Keratinocyte (primary cell): ENCODE measurements around the gene MATN4. TPM values are rescaled to one million over a fixed set of nuclear protein-coding genes. Genes with fewer than 3 reads are reported as not detected.

Experiments
- DNase-seq: peaks from one replicate; pipeline ENCODE4 v3.0.0-alpha.2; 2011; ENCODE audit warnings: low read depth, missing footprints, low spot score
- FAIRE-seq: peaks from 2 replicates; lab custom pipeline; 2011; peaks lifted over from hg19 to GRCh38; lab: Jason Lieb, UNC
- H2AFZ ChIP-seq: 2 replicates; pipeline ENCODE4 v1.6.0; 2012; ENCODE audit warnings: low read length, control low read depth, inconsistent platforms; ENCODE audit not compliant: control insufficient read depth
- H3K27ac ChIP-seq: 2 replicates; pipeline ENCODE4 v1.5.1; 2011; ENCODE audit warnings: low read length; ENCODE audit not compliant: control insufficient read depth, insufficient read depth
- H3K27me3 ChIP-seq: 3 replicates; pipeline ENCODE4 v1.6.0; 2011; ENCODE audit warnings: low read length; ENCODE audit not compliant: control insufficient read depth, insufficient read depth; ENCODE audit errors: extremely low read depth
- H3K36me3 ChIP-seq, 2 experiments: 2 replicates in 1 of 2; 3 replicates in 1 of 2; pipeline ENCODE4 v1.5.1; 2011; ENCODE audit warnings: low read length in 2 of 2, mild to moderate bottlenecking in 1 of 2; ENCODE audit not compliant: control insufficient read depth in 2 of 2, insufficient read depth in 2 of 2; ENCODE audit errors: extremely low read depth in 1 of 2
- H3K4me1 ChIP-seq: 3 replicates; pipeline ENCODE4 v1.5.1; 2011; ENCODE audit warnings: low read length; ENCODE audit not compliant: control insufficient read depth, insufficient read depth; ENCODE audit errors: extremely low read depth
- H3K4me2 ChIP-seq: 3 replicates; pipeline ENCODE4 v1.6.0; 2011; ENCODE audit warnings: low read depth, low read length; ENCODE audit not compliant: control insufficient read depth, insufficient read depth; ENCODE audit errors: extremely low read depth
- H3K4me3 ChIP-seq, 3 experiments: fragments of 200-600 bp in 1 of 3; sonication (generic) in 1 of 3; 2 replicates in 2 of 3; 3 replicates in 1 of 3; pipeline ENCODE4 v1.5.1; 2011 to 2016; ENCODE audit warnings: low read length in 3 of 3, mild to moderate bottlenecking in 3 of 3, control low read depth in 2 of 3, inconsistent platforms in 1 of 3, low read depth in 1 of 3, mixed read lengths in 1 of 3, mixed run types in 1 of 3, moderate library complexity in 1 of 3; ENCODE audit not compliant: control insufficient read depth in 2 of 3, insufficient read depth in 2 of 3; ENCODE audit errors: extremely low read depth in 1 of 3
- H3K79me2 ChIP-seq: 2 replicates; pipeline ENCODE4 v1.6.0; 2012; ENCODE audit warnings: low read length; ENCODE audit not compliant: control insufficient read depth, insufficient read depth
- H3K9ac ChIP-seq: 3 replicates; pipeline ENCODE4 v1.6.0; 2011; ENCODE audit warnings: low read length; ENCODE audit not compliant: control insufficient read depth, insufficient read depth; ENCODE audit errors: extremely low read depth
- H3K9me1 ChIP-seq: 3 replicates; pipeline ENCODE4 v1.6.0; 2011; ENCODE audit warnings: low read length; ENCODE audit not compliant: control insufficient read depth, insufficient read depth; ENCODE audit errors: extremely low read depth
- H3K9me3 ChIP-seq: 2 replicates; pipeline ENCODE4 v1.5.1; 2012; ENCODE audit warnings: low read depth, low read length; ENCODE audit not compliant: control insufficient read depth
- H4K20me1 ChIP-seq: 3 replicates; pipeline ENCODE4 v1.6.0; 2011; ENCODE audit warnings: low read length; ENCODE audit not compliant: control insufficient read depth, insufficient read depth; ENCODE audit errors: extremely low read depth
- EZH2 ChIP-seq: IDR thresholded peaks from one replicate; pipeline ENCODE4 v1.6.1; 2012; ENCODE audit warnings: inconsistent platforms, mild to moderate bottlenecking, low read length, moderate library complexity
- dilution Hi-C: fragments of 300-500 bp; cut with MboI; formaldehyde crosslinking; loops from one replicate; pipeline ENCODE4 v1.7.0; 2020; ENCODE audit warnings: low sequenced_read_pairs; ENCODE audit not compliant: extremely low pct_ligation_motif_present
- polyA plus RNA-seq, 5 experiments: library from polyadenylated mRNA; depleted of rRNA in 3 of 5; stranded (reverse) in 3 of 5; stranded (forward) in 1 of 5; unstranded in 1 of 5; fragments of >200 nt; gene quantifications; 1 replicate in 1 of 5; 2 replicates in 3 of 5; 3 replicates in 1 of 5; pipeline versions ENCODE4 v1.2.1 to v1.2.3, GENCODE V29; 2011 to 2012; ENCODE audit warnings: missing spikeins in 2 of 5, low read depth in 1 of 5, low replicate concordance in 1 of 5
- TF ChIP-seq, protein P1 (sequence below), 3 experiments: IDR thresholded peaks in 1 of 3; conservative IDR thresholded peaks in 1 of 3; optimal IDR thresholded peaks in 1 of 3; 2 replicates in 2 of 3; 3 replicates in 1 of 3; pipeline versions ENCODE3 to v1.5.1; 2011; ENCODE audit warnings: low read length in 3 of 3, mild to moderate bottlenecking in 3 of 3, moderate library complexity in 2 of 3, control low read depth in 1 of 3, inconsistent platforms in 1 of 3; ENCODE audit not compliant: insufficient read depth in 2 of 3; ENCODE audit errors: extremely low read depth in 1 of 3

MATN4 gene
- polyA plus RNA-seq, 1 donor (not counting 4 experiments of a cell fraction or from before 2014, with no cell fraction given), result not detected

DNA sequence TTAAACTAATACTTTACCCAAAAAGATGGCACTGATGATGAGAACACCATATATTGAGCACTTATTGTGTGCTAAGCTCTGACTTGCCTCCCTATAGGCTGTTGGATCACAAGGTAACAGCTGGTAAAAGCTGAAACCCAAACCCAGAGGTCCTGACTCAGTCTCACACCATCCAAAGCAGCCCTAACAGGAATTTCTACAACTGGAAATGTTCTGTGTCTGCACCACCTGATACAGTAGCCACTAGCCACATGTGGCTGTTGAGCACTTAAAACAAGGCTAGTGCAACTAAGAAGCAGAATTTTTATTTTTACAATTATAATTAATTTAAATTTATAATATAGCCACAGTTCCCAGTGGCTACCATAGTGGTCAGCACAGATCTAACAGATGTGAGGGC, 15.6 kb upstream of the MATN4 start:
- dilution Hi-C loops, result no loop called here
- Histone ChIP-seq H3K4me2 (no peak overlapping the region), H3K4me3 (no peak overlapping the region), H3K9me1 (no peaks in the 10 kb centered on the region), H3K79me2 (no peaks in the 10 kb centered on the region), H3K36me3 (peaks cover 17 to 22% of the 10 kb centered on the region in 2 experiments), H2AFZ (no peak overlapping the region), H3K9me3 (no peaks in the 10 kb centered on the region), H3K27ac (no peak overlapping the region), H3K4me1 (peaks cover 4% of the 10 kb centered on the region), H3K27me3 (no peaks in the 10 kb centered on the region), H3K9ac (no peak overlapping the region), H4K20me1 (peaks cover 2% of the 10 kb centered on the region)
- FAIRE-seq (no peak), DNase-seq (no peak)
- TF ChIP-seq EZH2, result no peak
- TF ChIP-seq, protein P1, sequence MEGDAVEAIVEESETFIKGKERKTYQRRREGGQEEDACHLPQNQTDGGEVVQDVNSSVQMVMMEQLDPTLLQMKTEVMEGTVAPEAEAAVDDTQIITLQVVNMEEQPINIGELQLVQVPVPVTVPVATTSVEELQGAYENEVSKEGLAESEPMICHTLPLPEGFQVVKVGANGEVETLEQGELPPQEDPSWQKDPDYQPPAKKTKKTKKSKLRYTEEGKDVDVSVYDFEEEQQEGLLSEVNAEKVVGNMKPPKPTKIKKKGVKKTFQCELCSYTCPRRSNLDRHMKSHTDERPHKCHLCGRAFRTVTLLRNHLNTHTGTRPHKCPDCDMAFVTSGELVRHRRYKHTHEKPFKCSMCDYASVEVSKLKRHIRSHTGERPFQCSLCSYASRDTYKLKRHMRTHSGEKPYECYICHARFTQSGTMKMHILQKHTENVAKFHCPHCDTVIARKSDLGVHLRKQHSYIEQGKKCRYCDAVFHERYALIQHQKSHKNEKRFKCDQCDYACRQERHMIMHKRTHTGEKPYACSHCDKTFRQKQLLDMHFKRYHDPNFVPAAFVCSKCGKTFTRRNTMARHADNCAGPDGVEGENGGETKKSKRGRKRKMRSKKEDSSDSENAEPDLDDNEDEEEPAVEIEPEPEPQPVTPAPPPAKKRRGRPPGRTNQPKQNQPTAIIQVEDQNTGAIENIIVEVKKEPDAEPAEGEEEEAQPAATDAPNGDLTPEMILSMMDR (optimal IDR thresholded peaks at IDR 0.05 in 1 of 3, IDR thresholded peaks at IDR 0.05 in 1 of 3, conservative IDR thresholded peaks at IDR 0.05 in 1 of 3; ENCODE audit: extremely low read depth in 1 of 3, insufficient read depth in 2 of 3, low read length in 3 of 3), result no peak

DNA sequence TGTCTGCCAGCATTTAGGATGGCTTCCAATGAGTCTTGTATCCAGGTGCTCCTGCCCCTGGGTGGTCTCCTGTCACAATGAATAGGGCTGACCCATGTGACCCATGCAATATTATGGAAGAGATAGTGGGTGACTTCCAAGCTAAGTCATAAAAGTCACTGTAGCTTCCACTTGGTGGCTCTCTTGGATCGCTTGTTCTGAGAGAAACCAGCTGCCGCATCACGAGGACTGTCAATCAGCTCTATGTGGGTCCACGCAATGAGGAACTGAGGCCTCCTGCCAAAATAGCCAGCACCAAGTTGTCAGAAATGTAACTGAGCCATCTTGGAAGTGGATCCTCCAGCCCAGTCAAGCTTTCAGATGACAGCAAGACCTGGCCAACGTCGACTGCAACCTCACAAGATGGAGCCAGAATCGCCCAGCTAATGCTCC, 14.9 kb upstream of the MATN4 start:
- Histone ChIP-seq H4K20me1 (peaks cover 2% of the 10 kb centered on the region), H3K27me3 (no peaks in the 10 kb centered on the region), H3K9ac (no peak overlapping the region), H2AFZ (no peak overlapping the region), H3K36me3 (peaks cover 12 to 15% of the 10 kb centered on the region in 2 experiments), H3K9me1 (no peaks in the 10 kb centered on the region), H3K4me3 (no peak overlapping the region), H3K4me1 (peaks cover 7% of the 10 kb centered on the region), H3K79me2 (no peaks in the 10 kb centered on the region), H3K4me2 (no peak overlapping the region), H3K27ac (no peak overlapping the region), H3K9me3 (no peaks in the 10 kb centered on the region)
- DNase-seq (no peak), FAIRE-seq (no peak)
- dilution Hi-C loops, result no loop called here
- TF ChIP-seq, protein P1 (optimal IDR thresholded peaks at IDR 0.05 in 1 of 3, IDR thresholded peaks at IDR 0.05 in 1 of 3, conservative IDR thresholded peaks at IDR 0.05 in 1 of 3; ENCODE audit: extremely low read depth in 1 of 3, insufficient read depth in 2 of 3, low read length in 3 of 3), result peak in 1 of 3 experiments; percentile 47
- TF ChIP-seq EZH2, result no peak
